ENCODE results near the gene FAM20C. TPM values are rescaled to one million over a fixed set of nuclear protein-coding genes. Genes with fewer than 3 reads are reported as not detected.

FAM20C gene
- total RNA-seq, 1 donor from 2014 or later = 10.0 TPM

DNA sequence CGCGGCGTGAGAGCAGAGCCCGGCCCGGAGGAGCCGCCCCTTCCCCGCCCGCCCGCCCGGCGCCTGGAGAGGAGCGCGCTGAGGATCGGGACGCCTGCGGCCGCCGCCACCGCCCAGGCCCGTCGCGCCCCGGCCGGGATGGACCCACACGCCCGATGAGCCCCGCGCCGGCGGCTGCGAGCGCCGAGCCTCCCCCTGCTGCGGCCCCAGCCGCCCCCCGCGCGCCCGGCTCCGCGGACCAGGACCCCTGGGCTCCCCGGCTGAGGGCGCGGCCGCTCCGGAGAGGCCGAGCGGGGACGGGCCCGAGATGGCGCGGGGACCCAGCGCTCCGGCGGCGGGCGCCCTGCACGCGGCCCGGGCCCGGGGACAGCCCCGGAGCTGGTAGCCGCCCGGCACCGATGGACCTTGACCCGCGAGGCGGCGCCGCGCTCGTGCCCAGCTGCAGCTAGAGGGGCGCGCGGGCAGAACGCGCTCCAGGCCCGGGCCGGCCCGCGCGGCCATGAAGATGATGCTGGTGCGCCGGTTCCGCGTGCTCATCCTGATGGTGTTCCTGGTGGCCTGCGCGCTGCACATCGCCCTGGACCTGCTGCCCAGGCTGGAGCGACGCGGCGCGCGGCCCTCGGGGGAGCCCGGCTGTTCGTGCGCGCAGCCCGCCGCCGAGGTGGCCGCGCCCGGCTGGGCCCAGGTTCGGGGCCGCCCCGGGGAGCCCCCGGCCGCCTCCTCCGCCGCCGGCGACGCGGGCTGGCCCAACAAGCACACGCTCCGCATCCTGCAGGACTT lies 520 bp downstream of the FAM20C start:
- no peaks in the 10 kb centered on the region for H3K9me3 Mint-ChIP-seq (ENCODE audit: unreplicated experiment)
- Histone ChIP-seq H3K36me3 (ENCODE audit: insufficient read depth, low read length) (peaks cover 20% of the 10 kb centered on the region), H3K27ac (ENCODE audit: low read depth, low read length) (peak overlapping the region; percentile 19), H3K9ac (ENCODE audit: low read length) (peak overlapping the region; percentile 84), H3K9me3 (ENCODE audit: insufficient read depth, low read depth, low read length) (no peaks in the 10 kb centered on the region), H2AFZ (ENCODE audit: low read depth, low read length) (no peak overlapping the region), H3K4me1 (ENCODE audit: insufficient read depth, low read length) (peaks cover 33% of the 10 kb centered on the region), H4K20me1 (ENCODE audit: insufficient read depth, low read length) (peaks cover 50% of the 10 kb centered on the region), H3K27me3 (ENCODE audit: insufficient read depth, low read length) (no peaks in the 10 kb centered on the region), H3K79me2 (ENCODE audit: insufficient read depth, low read length) (peaks cover 55% of the 10 kb centered on the region), H3K4me3 (ENCODE audit: insufficient read depth, low read depth, low read length) (peak overlapping the region; percentile 93), H3K4me2 (ENCODE audit: low read length) (peak overlapping the region; percentile 99)
- no peak overlapping the region for H3K4me3 Mint-ChIP-seq (ENCODE audit: unreplicated experiment)
- H3K36me3 Mint-ChIP-seq (ENCODE audit: low read depth, unreplicated experiment) = peaks cover 3% of the 10 kb centered on the region
- peaks cover 55% of the 10 kb centered on the region for H3K27me3 Mint-ChIP-seq (ENCODE audit: low read depth, unreplicated experiment)
- H3K4me1 Mint-ChIP-seq (ENCODE audit: low read depth, unreplicated experiment) = peaks cover 10% of the 10 kb centered on the region
- no peak for FAIRE-seq
- TF ChIP-seq, protein P1, sequence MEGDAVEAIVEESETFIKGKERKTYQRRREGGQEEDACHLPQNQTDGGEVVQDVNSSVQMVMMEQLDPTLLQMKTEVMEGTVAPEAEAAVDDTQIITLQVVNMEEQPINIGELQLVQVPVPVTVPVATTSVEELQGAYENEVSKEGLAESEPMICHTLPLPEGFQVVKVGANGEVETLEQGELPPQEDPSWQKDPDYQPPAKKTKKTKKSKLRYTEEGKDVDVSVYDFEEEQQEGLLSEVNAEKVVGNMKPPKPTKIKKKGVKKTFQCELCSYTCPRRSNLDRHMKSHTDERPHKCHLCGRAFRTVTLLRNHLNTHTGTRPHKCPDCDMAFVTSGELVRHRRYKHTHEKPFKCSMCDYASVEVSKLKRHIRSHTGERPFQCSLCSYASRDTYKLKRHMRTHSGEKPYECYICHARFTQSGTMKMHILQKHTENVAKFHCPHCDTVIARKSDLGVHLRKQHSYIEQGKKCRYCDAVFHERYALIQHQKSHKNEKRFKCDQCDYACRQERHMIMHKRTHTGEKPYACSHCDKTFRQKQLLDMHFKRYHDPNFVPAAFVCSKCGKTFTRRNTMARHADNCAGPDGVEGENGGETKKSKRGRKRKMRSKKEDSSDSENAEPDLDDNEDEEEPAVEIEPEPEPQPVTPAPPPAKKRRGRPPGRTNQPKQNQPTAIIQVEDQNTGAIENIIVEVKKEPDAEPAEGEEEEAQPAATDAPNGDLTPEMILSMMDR (IDR thresholded peaks at IDR 0.05; ENCODE audit: insufficient read depth, low read depth, low read length) = no peak
- no peak for TF ChIP-seq EZH2 (IDR thresholded peaks at IDR 0.05; ENCODE audit: insufficient read depth, low read length)
- no peak overlapping the region for H3K27ac Mint-ChIP-seq (ENCODE audit: unreplicated experiment)
- DNase-seq (ENCODE audit: low read depth) = no peak

GRCh38 chr7:193481-194251 lies 1.3 kb downstream of the FAM20C start:
- Mint-ChIP-seq H3K27ac (ENCODE audit: unreplicated experiment) (no peak overlapping the region), H3K27me3 (ENCODE audit: low read depth, unreplicated experiment) (peaks cover 58% of the 10 kb centered on the region), H3K4me1 (ENCODE audit: low read depth, unreplicated experiment) (peaks cover 10% of the 10 kb centered on the region), H3K9me3 (ENCODE audit: unreplicated experiment) (peaks cover 2% of the 10 kb centered on the region), H3K4me3 (ENCODE audit: unreplicated experiment) (peak overlapping the region; percentile 83), H3K36me3 (ENCODE audit: low read depth, unreplicated experiment) (peaks cover 6% of the 10 kb centered on the region)
- peaks cover 36% of the 10 kb centered on the region for H3K4me1 ChIP-seq (ENCODE audit: insufficient read depth, low read length)
- no peak overlapping the region for H2AFZ ChIP-seq (ENCODE audit: low read depth, low read length)
- peak overlapping the region; percentile 84 for H3K9ac ChIP-seq (ENCODE audit: low read length)
- peaks cover 27% of the 10 kb centered on the region for H3K36me3 ChIP-seq (ENCODE audit: insufficient read depth, low read length)
- FAIRE-seq = no peak
- peaks cover 63% of the 10 kb centered on the region for H3K79me2 ChIP-seq (ENCODE audit: insufficient read depth, low read length)
- H3K9me3 ChIP-seq (ENCODE audit: insufficient read depth, low read depth, low read length) = no peaks in the 10 kb centered on the region
- H3K4me3 ChIP-seq (ENCODE audit: insufficient read depth, low read depth, low read length) = peak overlapping the region; percentile 93
- H3K27ac ChIP-seq (ENCODE audit: low read depth, low read length) = peak overlapping the region; percentile 30
- TF ChIP-seq, protein P1 (IDR thresholded peaks at IDR 0.05; ENCODE audit: insufficient read depth, low read depth, low read length) = no peak
- TF ChIP-seq EZH2 (IDR thresholded peaks at IDR 0.05; ENCODE audit: insufficient read depth, low read length) = no peak
- no peak for DNase-seq (ENCODE audit: low read depth)
- H3K27me3 ChIP-seq (ENCODE audit: insufficient read depth, low read length) = no peaks in the 10 kb centered on the region
- H3K4me2 ChIP-seq (ENCODE audit: low read length) = peak overlapping the region; percentile 99
- peaks cover 57% of the 10 kb centered on the region for H4K20me1 ChIP-seq (ENCODE audit: insufficient read depth, low read length)

All from astrocyte (in vitro differentiated cells and primary cell).